Activated gamma-delta T cell (primary cell): ENCODE results near the gene PSAP.
"Not testable (repeated sequence)": the region's sequence is repeated elsewhere in the genome, so short reads cannot be mapped to it uniquely, and the experiment has no call there.

ENCODE experiments used
- DNase-seq: peaks from one replicate; lab custom pipeline; 2025; lab: John Stamatoyannopoulos, UW

PSAP gene

GRCh38 chr10:71874680-71875354, 23.8 kb upstream of the PSAP start:
- not testable (repeated sequence) for DNase-seq

- DNase-seq, result no peak
Measured at GRCh38 chr10:71873582-71874211, 22.6 kb upstream of the PSAP start.

- DNase-seq, result not testable (repeated sequence)
Measured at GRCh38 chr10:71869601-71870000, 18.6 kb upstream of the PSAP start.

GRCh38 chr10:71868192-71868697, 17.2 kb upstream of the PSAP start:
- DNase-seq, result no peak

- DNase-seq, result no peak
Measured at GRCh38 chr10:71865561-71866041, 14.6 kb upstream of the PSAP start.

- DNase-seq, result no peak
Measured at GRCh38 chr10:71864911-71865361, 13.9 kb upstream of the PSAP start.

- no peak for DNase-seq
Measured at GRCh38 chr10:71863203-71863602, 12.2 kb upstream of the PSAP start.

GRCh38 chr10:71860243-71861029, 9.4 kb upstream of the PSAP start:
- no peak for DNase-seq

GRCh38 chr10:71857934-71858890, 7.2 kb upstream of the PSAP start:
- no peak for DNase-seq

GRCh38 chr10:71856619-71857018, 5.6 kb upstream of the PSAP start:
- DNase-seq, result no peak

GRCh38 chr10:71854031-71854430, 3.0 kb upstream of the PSAP start:
- no peak for DNase-seq

GRCh38 chr10:71852355-71852937, 1.4 kb upstream of the PSAP start:
- DNase-seq, result no peak

GRCh38 chr10:71851465-71852095, 529 bp upstream of the PSAP start:
- DNase-seq, result not testable (repeated sequence)

- no peak for DNase-seq
Measured at GRCh38 chr10:71850021-71850742, 869 bp downstream of the PSAP start.

GRCh38 chr10:71849461-71849908, 1.6 kb downstream of the PSAP start:
- no peak for DNase-seq

- DNase-seq, result no peak
Measured at GRCh38 chr10:71848325-71849275, 2.5 kb downstream of the PSAP start.

- no peak for DNase-seq
Measured at GRCh38 chr10:71847418-71847817, 3.6 kb downstream of the PSAP start.

- DNase-seq, result no peak
Measured at GRCh38 chr10:71846816-71847215, 4.2 kb downstream of the PSAP start.
